GM10248 (cell line): ENCODE measurements around the gene ZNF462.

Experiments used
- CTCF ChIA-PET: fragments of 300-600 bp; sonication (Branson Sonifier 250); formaldehyde crosslinking; extraction: SDS; loops from one replicate; lab custom pipeline; 2021; ENCODE audit warnings: antibody characterized with exemption; lab: Yijun Ruan, JAX
- POLR2A ChIA-PET: fragments of 350-650 bp; sonication (Branson Sonifier 250); formaldehyde crosslinking; extraction: SDS; loops from one replicate; lab custom pipeline; 2020; ENCODE audit warnings: antibody characterized with exemption; lab: Yijun Ruan, JAX
- DNase-seq: peaks from one replicate; pipeline ENCODE4 v3.0.0; 2012; ENCODE audit errors: extremely low spot score
- TF ChIP-seq, protein P1 (sequence below): IDR thresholded peaks from 2 replicates; pipeline ENCODE4 v1.5.1; 2012; ENCODE audit warnings: mild to moderate bottlenecking, low read depth; ENCODE audit errors: extremely low read depth, missing control alignments, control extremely low read depth

The ZNF462 gene

DNA sequence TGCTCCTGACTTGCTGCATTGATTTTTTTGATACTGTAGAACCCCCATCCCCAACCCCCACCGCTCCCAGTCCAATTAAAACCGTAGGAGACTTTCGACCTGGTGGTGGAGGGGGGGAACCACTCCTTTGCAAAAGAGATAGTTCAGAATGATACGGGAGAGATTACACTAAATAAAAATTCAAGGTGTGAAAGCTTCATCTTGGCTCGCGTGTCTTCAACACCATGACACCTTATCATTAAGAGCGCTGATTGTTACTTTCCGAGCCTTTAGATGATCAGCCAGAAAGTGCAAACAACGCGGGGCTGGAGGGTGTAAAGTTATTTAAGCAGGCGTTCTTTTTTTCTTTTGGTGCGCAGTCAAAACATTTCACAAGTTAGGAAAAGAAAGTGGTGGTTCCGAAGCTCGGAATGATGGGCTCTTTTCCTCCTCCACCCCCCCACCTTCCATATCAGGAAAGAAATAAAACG, 1.3 kb upstream of the ZNF462 start:
- ChIA-PET CTCF (no interaction called here), POLR2A (no interaction called here)
- DNase-seq = no peak
- TF ChIP-seq, protein P1, sequence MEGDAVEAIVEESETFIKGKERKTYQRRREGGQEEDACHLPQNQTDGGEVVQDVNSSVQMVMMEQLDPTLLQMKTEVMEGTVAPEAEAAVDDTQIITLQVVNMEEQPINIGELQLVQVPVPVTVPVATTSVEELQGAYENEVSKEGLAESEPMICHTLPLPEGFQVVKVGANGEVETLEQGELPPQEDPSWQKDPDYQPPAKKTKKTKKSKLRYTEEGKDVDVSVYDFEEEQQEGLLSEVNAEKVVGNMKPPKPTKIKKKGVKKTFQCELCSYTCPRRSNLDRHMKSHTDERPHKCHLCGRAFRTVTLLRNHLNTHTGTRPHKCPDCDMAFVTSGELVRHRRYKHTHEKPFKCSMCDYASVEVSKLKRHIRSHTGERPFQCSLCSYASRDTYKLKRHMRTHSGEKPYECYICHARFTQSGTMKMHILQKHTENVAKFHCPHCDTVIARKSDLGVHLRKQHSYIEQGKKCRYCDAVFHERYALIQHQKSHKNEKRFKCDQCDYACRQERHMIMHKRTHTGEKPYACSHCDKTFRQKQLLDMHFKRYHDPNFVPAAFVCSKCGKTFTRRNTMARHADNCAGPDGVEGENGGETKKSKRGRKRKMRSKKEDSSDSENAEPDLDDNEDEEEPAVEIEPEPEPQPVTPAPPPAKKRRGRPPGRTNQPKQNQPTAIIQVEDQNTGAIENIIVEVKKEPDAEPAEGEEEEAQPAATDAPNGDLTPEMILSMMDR = no peak

DNA sequence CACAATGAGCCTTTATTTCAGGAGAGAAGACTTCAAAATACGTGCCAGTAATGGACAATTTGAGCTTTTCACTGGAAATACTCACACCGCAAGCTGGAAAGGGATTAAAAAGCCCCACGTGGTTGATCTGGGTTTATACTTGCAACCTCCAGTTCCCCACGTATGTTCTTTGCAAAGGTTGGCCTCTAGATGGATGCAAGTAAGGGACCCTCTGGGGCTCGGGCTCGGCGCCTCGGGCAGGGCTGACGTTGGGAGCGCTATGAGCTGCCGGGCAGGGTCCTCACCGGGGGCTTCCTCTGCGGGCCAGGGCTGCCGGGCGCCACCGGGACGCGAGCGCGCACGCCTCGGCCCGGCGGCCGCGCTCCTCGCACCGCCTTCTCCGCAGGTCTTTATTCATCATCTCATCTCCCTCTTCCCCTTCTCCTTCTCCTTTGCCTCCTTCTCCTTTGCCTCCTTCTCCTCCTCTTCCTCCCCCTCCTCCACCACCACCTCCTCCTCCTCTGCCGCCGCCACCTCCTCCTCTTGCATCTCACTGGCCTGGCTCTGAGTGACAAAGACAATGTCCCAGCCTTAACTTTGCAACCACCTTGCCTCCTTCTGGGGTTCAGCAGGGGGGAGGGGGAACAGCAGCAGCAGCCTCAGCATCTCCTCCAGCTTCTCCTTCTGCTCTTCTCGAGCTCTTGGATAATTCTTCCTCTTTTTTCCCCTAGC, 701 bp upstream of the ZNF462 start:
- ChIA-PET CTCF (no interaction called here), POLR2A (no interaction called here)

DNA sequence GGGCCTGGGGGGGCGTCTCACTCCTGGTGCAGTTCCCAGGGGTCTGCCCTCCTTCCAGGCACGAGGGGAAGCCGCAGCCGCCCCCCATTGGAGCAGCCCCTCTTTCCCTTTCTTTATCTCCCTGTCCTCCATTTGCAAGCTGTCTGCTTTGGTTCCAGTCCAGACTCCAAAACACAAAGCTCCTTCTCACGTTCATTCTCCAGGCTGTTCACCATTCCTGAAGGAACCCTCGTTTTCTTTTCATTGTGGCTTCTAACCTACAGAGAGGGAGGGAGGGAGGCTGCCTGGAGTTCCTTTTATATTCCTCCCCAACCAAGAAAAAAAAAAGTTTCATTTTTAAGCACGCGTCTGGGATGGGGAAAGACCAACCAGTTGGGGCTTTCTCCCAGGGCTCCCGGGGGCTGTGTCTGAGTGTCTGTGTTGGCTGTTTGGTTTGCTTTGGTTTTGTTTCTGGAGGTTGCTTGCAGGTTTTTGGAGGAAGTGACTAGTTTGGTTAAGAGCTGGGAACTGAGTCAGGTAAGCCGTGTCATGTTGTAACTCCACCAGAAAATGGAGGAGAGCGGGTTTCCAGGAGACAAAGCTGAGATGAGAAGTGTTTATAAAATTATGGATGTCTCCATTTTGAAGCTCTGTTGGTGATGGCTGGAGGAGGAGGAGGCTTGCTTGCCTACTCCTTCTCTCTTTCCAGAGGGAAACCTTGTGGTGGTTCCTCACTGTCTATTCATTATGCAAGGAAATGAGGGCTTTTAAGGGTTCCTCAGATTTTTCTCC, 1.6 kb downstream of the ZNF462 start:
- TF ChIP-seq, protein P1 = no peak
- no peak for DNase-seq
- CTCF ChIA-PET = no interaction called here
- POLR2A ChIA-PET = no interaction called here

More for the DNA sequence above, 701 bp upstream of the ZNF462 start:
- TF ChIP-seq, protein P1 = no peak
- DNase-seq = no peak

DNA sequence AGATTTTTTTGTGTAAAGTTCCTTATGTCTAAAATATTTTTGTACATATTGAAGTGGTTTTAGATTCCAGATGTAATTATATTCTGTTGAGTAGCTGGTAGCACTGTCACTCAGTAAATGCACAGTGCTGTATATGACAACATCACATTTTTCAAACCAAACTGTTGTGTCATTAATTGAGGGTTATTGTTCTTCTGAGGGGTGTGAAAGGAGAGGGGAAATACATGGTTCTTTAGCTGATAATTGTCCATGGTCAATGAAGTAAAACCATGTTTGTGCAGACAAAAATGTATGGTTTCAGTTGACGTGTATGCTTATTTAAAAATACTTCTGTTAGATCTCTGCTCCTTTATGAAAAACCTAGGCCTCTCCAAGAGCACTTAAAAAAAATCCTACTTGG, 3.3 kb downstream of the ZNF462 start:
- DNase-seq = no peak
- TF ChIP-seq, protein P1 = no peak
- ChIA-PET CTCF (interaction anchor here (1.5 kb wide), 1 partner anchor 16 kb away, joined by 3 read pairs; no protein-coding TSS in a partner anchor), POLR2A (no interaction called here)

DNA sequence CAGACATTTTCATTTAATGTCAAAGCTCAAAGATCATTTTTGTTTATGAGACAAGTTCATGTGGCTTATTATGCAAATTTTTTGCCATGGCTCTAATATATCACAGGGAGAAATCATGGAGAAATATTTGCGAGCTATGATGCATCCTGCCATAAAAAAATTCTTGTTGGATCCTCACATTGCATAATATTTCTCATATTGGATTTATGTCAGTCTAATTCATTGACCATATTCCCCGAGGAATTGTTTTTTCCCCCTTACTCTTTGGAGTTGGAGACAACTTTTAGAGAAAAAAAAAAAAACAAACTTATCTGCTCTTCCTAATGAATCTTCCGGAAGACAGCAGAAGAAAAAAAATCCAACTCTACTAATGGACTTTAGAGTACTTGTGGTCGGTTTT, 4.3 kb downstream of the ZNF462 start:
- ChIA-PET POLR2A (no interaction called here), CTCF (no interaction called here)
- DNase-seq = no peak
- TF ChIP-seq, protein P1 = no peak

DNA sequence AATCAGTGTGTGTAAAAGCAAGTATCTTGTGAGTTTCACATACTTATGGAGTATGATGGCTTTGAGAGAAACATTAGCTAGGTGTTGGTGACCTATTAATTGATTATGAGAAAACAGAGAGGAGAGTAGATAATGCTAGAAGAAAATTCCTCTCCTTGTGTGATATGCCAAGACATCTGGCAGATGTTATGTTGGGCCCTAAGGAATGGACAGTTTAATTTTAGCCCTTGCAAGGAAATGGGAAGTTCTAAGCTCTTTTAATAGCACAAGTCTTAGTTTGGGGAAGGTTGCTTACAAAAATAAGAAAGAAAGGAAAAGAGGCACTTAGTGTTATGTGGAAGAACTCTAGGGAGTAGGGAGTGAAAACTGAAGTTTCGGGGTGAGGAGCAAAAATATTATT, 5.1 kb downstream of the ZNF462 start:
- POLR2A ChIA-PET = no interaction called here
- TF ChIP-seq, protein P1 = no peak
- no peak for DNase-seq
- CTCF ChIA-PET = interaction anchor here (1.0 kb wide), 1 partner anchor 11 kb away, joined by 4 read pairs; no protein-coding TSS in a partner anchor
